GM21737 (cell line): Measurements from ENCODE around the gene MMP1.
A peak's percentile ranks its signal among the peaks of the same experiment; 100 is the strongest.

Experiments used
- ATAC-seq: cut with Tn5 transposase; IDR thresholded peaks from one replicate; pipeline ENCODE4 v1.9.1; 2021; ENCODE audit warnings: mild to moderate bottlenecking, moderate library complexity; ENCODE audit not compliant: unreplicated experiment

MMP1 gene

GRCh38 chr11:102807921-102808320 is 10.0 kb upstream of the MMP1 start:
- peak; percentile 62 for ATAC-seq

GRCh38 chr11:102806296-102806695 is 8.3 kb upstream of the MMP1 start:
- ATAC-seq, result no peak

DNA sequence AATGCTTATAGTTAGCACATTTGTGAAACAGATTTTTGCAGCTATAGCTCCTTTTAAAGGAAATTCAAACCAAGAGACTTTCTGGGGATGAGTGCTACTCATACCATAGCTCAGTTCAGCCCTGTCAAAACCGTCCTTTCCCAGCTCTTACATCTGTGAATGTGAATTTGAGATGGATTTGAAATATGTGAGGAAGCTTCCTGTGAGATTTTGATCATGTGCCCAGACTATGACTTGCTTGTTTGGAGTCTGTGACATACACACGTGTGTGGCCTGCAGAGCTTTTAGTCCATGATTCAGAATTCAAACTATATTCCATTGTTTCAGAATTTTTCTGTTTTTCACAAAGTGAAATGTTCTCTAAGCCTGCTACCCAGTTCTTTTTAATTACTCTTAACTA is 4.4 kb upstream of the MMP1 start:
- ATAC-seq, result no peak

GRCh38 chr11:102800767-102801166 is 2.8 kb upstream of the MMP1 start:
- ATAC-seq, result no peak

DNA sequence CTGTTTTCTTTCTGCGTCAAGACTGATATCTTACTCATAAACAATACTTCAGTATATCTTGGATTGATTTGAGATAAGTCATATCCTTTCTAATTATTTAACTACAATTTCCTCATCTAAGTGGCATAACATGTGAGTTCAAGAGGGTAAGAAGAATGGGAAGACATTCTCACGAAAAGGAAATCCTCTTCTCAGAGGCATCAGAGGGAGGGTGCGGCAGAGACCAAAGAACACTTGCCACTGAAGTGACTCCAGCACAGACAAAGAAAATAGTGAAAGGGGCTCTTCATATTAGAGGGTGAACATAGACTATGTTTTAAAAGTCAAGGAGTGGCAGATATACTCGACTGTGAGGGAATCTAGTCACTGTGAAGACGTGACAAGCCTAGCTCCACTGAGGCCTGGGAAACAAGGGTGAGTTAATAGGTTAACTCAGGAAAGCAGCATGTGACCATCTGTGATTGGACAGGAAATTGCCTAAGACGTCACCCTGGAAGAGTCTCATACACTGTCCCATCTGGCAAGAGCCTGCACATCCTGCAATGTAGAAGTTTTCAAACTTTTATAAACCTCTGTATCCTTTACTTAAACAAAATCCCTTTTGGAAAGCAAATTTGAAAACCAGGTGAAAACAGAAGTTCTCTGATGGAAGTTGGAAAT is 1.9 kb upstream of the MMP1 start:
- ATAC-seq, result no peak

GRCh38 chr11:102794382-102794781 is 3.6 kb downstream of the MMP1 start:
- peak; percentile 75 for ATAC-seq

DNA sequence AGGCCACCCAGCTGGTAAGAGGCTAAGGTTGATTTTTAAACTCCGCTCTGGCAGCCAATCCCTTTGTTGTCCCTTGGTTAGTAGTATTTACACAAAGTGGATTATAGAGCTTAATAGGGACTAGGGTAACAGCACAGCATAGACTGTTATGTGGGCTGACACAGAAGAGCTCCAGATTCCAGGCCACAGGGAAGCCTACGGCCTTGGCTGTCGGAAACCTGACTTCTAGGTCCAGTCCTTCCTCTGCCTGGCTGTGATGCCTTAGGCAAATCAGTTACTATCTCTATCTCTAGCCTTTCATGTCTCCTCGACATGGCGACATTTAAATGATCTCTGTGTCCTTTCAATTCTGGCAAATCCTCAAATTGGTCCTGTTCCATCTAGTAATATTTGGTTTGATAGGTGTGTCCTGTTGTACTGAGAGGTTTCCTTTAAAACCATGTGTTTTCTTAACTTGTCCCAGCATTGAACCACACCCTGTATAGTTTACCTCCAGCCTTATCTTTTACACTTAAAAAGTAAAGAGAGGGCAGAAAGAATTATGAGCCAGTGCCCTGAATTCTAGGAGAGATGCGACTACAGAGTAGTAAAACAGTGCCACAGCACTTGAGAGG is 4.2 kb downstream of the MMP1 start:
- no peak for ATAC-seq

DNA sequence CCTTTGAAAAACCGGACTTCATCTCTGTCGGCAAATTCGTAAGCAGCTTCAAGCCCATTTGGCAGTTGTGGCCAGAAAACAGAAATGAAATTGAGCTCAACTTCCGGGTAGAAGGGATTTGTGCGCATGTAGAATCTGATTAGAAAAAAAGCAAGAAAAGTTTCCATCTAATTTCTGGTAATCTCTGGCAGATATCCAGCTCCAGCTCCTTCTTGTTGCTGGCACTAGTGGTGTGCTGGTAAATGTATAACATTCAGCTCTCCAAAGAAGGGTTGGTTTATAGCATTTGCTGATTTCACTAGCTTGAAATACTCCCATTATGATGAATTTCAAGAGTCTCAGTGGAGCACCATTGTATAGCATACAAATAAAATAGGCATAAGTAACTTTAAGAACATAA is 5.4 kb downstream of the MMP1 start:
- no peak for ATAC-seq

- ATAC-seq, result no peak
Measured at GRCh38 chr11:102791271-102792036, 6.5 kb downstream of the MMP1 start.

DNA sequence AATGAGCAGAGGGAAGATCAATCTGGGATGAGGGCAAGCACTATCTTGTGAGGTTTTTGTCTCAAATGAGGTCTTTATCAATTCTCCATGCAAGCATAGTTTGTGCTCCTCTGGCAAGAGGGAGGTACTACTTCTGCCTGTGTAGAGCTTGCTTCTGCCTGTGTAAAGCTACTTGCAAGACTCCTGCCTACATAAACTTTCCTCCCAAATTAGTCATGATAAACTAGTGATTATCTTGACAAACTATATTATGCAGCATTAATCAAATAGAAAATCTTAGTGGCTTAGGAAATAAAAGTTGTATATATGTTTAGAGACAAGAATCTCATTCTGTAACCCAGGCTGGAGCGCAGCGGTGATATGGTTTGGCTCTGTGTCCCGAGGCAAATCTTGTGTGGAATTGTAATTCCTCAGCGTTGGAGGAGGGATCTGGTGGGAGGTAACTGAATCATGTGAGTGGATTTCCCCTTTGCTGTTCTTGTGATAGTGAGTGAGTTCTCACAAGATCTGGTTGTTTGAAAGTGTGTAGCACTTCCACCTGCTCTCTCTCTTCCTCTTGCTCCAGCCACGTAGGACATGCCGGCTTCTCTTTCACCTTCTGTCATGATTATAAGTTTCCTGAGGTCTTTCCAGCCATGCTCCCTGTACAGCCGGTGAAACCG is 9.5 kb downstream of the MMP1 start:
- no peak for ATAC-seq

DNA sequence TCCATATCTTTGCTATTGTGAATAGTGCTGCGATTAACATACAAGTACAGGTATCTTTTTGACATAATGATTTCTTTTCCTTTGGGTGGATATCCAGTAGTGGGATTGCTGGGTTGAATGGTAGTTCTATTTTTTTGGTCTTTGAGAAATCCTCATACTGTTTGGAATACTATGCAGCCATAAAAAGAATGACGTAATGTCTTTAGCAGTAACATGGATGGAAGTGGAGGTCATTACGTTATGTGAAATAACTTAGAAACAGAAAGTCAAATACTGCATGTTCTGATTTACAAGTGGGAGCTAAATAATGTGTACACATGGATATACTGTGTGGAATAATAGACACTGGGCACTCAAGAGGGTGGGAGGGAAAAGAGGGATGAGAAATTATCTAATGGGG is 13.6 kb downstream of the MMP1 start:
- no peak for ATAC-seq

GRCh38 chr11:102783720-102784119 is 14.2 kb downstream of the MMP1 start:
- ATAC-seq, result no peak

DNA sequence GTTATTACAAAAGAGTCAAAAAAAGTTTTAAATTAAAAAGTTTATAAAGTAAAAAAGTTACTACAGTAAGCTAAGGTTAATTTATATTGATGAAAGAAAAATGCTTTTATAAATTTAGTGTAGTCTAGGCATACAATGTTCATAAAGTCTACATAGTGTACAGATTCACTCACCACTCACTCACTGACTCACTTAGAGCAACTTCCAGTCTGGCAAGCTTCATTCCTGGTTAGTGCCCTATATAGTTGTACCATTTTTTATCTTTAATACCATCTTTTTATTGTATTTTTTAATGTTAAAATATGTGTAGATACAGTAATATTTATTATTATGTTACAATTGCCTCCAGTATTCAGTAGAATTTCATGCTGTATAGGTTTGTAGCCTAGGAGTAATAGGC is 14.9 kb downstream of the MMP1 start:
- ATAC-seq, result no peak

GRCh38 chr11:102781676-102782075 is 16.3 kb downstream of the MMP1 start:
- ATAC-seq, result no peak

- ATAC-seq, result no peak
Measured at GRCh38 chr11:102780491-102780918, 17.5 kb downstream of the MMP1 start, which contains the start of gene MMP10. TSS of gene MMP10 (minus strand) at chr11:102780628. CDS start at chr11:102780591, 37 bp downstream.

DNA sequence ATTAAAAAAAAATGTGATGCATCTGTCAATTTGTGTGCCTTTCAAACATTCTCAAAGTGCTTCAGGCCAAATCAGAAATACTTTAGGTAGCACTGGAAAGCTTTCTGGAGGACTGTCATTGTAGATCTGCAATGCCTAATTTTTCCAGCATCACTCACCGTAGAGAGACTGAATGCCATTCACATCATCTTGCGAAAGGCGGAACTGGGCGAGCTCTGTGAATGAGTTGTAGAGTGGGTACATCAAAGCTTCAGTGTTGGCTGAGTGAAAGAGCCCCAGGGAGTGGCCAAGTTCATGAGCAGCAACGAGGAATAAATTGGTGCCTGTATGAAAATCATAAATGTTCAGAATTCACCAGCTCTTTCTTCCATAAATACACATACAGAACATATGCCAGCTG is 21.5 kb downstream of the MMP1 start:
- ATAC-seq, result no peak

- ATAC-seq, result no peak
Measured at GRCh38 chr11:102773386-102773785, 24.6 kb downstream of the MMP1 start.

DNA sequence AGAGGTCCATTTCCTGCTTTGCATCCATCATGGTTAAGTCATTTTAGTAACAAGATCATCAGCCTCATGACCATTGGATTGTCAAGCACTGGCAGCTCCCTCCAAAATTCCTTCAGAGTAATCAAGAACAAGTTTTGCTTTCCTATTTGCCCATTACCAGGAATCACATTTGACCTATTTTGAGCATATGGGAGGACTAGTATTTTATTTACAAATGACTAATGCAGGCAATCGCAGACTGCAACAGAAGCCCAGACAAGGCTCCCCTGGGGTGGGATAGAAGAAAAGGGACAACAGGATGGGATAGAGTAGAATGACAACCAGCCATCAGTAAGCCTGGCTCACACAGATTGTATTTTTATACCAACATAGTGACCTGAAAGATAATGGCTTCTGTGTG is 26.6 kb downstream of the MMP1 start:
- ATAC-seq, result no peak

DNA sequence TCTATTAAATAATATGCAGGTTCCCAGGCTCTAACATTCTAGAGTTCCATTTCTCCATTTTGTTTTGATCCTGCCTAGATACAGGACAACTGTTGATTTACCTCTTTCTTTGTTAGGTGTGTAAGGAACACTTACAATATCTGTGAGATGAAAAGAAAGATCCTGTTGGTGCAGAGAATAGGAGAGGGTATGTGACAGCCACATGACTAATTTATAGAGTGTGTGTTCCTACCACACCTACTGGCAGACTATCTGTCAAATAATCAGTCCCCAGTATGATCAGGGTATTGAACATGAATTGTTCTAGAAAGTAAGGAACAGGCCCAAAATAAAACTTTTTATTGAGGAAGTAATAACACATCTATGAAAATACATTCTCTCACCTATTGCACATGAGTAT is 27.8 kb downstream of the MMP1 start:
- no peak for ATAC-seq

DNA sequence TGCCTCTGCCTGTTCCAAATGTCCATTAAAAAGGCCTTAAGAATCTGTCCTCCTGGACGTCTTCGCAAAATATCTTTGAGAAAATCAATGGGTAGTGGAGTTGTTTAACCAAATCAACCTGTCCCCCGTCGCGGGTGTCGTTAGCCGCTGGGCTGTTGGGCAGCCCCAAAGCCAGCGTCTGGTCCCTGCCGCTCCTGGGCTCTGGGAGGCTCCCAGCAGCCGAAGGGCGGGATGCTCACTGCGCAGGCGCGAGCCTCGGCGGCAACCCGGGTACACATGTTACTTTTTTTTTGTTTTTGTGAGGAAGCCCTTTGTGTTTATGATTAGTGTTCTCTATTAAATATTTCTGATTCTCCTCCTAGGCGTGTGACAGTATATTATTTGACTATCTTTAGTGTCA is 30.2 kb downstream of the MMP1 start:
- ATAC-seq, result no peak

DNA sequence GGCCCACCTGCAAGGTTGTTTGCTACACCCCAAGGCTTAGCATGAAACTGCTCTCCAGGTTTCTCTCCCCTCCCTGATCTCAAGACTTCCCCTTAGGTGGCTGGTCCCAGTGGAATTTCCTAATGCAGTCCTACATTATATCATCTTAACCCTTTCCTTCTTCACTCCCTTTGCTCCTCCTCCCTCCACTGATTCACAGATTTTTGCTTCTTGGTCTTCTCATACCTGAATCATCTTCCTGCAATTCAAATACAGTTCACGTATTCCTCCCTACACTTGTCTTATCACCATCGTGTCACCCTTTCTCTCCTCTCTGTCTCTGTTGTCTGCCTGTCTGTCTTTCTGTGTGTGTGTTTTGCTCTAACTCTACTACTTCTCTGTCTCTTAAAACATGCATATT is 34.5 kb downstream of the MMP1 start:
- no peak for ATAC-seq

GRCh38 chr11:102762361-102762767 is 35.6 kb downstream of the MMP1 start:
- no peak for ATAC-seq
